B cell (primary cell): ENCODE results near the gene SPAG6. TPM values are rescaled to one million over a fixed set of nuclear protein-coding genes. Genes with fewer than 3 reads are reported as not detected.

Source experiments
- ATAC-seq: fragments of 200-7000 bp; cut with Tn5 transposase; one replicate; pipeline ENCODE4 v1.10.0; 2021; ENCODE audit warnings: low read depth, mild to moderate bottlenecking, moderate number of reproducible peaks, moderate library complexity
- CTCF ChIA-PET: fragments of 350-600 bp; sonication (Branson Sonifier 250); formaldehyde crosslinking; loops from one replicate; lab custom pipeline; 2021; ENCODE audit warnings: antibody characterized with exemption, inconsistent platforms; lab: Charles Lee
- POLR2A ChIA-PET: fragments of 350-600 bp; sonication (Branson Sonifier 250); formaldehyde crosslinking; loops from one replicate; lab custom pipeline; 2021; ENCODE audit warnings: antibody characterized with exemption; lab: Charles Lee
- DNase-seq: peaks from one replicate; pipeline ENCODE4 v3.0.0; 2013
- H2AFZ ChIP-seq: 2 replicates; pipeline ENCODE4 v1.6.1; 2012; ENCODE audit warnings: mild to moderate bottlenecking, low read depth, low read length; ENCODE audit not compliant: insufficient read depth, poor library complexity, severe bottlenecking
- H3K27ac ChIP-seq, 2 donors: 1 replicate in 1 of 2; 2 replicates in 1 of 2; pipeline ENCODE4 v1.5.1; 2012 to 2013; ENCODE audit warnings: low read length in 2 of 2, mild to moderate bottlenecking in 2 of 2, moderate library complexity in 1 of 2
- H3K27me3 ChIP-seq, 4 experiments: fragments of 200-600 bp in 1 of 4; sonication (generic) in 1 of 4; replicated peaks in 1 of 4; 1 replicate in 2 of 4; 2 replicates in 2 of 4; pipeline versions ENCODE4 v1.6.1 to v1.7.0; 2013 to 2016; ENCODE audit warnings: low read length in 3 of 4, mild to moderate bottlenecking in 2 of 4, mixed read lengths in 1 of 4, moderate library complexity in 1 of 4; ENCODE audit not compliant: insufficient read depth in 4 of 4, control insufficient read depth in 3 of 4; ENCODE audit errors: control extremely low read depth in 1 of 4
- H3K36me3 ChIP-seq, 2 experiments: replicated peaks in 1 of 2; 1 replicate in 1 of 2; 2 replicates in 1 of 2; pipeline versions ENCODE4 v1.6.1 to v1.7.1; 2013; ENCODE audit warnings: low read length in 1 of 2; ENCODE audit not compliant: insufficient read depth in 2 of 2, control insufficient read depth in 1 of 2; ENCODE audit errors: control extremely low read depth in 1 of 2, extremely low read depth in 1 of 2
- H3K4me1 ChIP-seq, 2 donors: fragments of 200-600 bp in 1 of 2; sonication (generic) in 1 of 2; 1 replicate in 1 of 2; 2 replicates in 1 of 2; pipeline versions ENCODE4 v1.5.1 to v1.6.1; 2013 to 2017; ENCODE audit warnings: low read length in 2 of 2; ENCODE audit not compliant: control insufficient read depth in 2 of 2, insufficient read depth in 2 of 2
- H3K4me2 ChIP-seq: replicated peaks from 2 replicates; pipeline ENCODE3; 2012; ENCODE audit warnings: mild to moderate bottlenecking, low read depth, low read length; ENCODE audit not compliant: poor library complexity, severe bottlenecking
- H3K4me3 ChIP-seq, 5 experiments: fragments of 200-600 bp in 1 of 5; sonication (generic) in 1 of 5; 1 replicate in 3 of 5; 2 replicates in 2 of 5; pipeline versions ENCODE4 v1.5.1 to v1.7.0; 2011 to 2016; ENCODE audit warnings: low read length in 4 of 5, mild to moderate bottlenecking in 4 of 5, low read depth in 2 of 5, control low read depth in 1 of 5, moderate library complexity in 1 of 5; ENCODE audit not compliant: insufficient read depth in 1 of 5; ENCODE audit errors: control extremely low read depth in 1 of 5, extremely low read depth in 1 of 5
- H3K79me2 ChIP-seq: fragments of 200-600 bp; sonication (generic); one replicate; pipeline ENCODE4 v1.6.0; 2016; ENCODE audit warnings: low read length; ENCODE audit not compliant: control insufficient read depth, insufficient read depth
- H3K9ac ChIP-seq: fragments of 200-600 bp; sonication (generic); 2 replicates; pipeline ENCODE4 v1.6.1; 2017; ENCODE audit warnings: mild to moderate bottlenecking, low read length, moderate library complexity
- H3K9me3 ChIP-seq, 3 donors: one replicate each; pipeline versions ENCODE4 v1.6.1 to v1.7.1; 2013; ENCODE audit warnings: low read length in 2 of 3; ENCODE audit not compliant: control insufficient read depth in 2 of 3, insufficient read depth in 1 of 3; ENCODE audit errors: control extremely low read depth in 1 of 3
- H4K20me1 ChIP-seq: 2 replicates; pipeline ENCODE4 v1.6.0; 2012; ENCODE audit warnings: mild to moderate bottlenecking, low read length; ENCODE audit not compliant: insufficient read depth, control insufficient read depth, poor library complexity, severe bottlenecking
- H3K27ac Mint-ChIP-seq: one replicate; pipeline ENCODE4 v1.8.0; 2021; ENCODE audit warnings: mixed read lengths
- H3K27me3 Mint-ChIP-seq: one replicate; pipeline ENCODE4 v1.8.0; 2021; ENCODE audit warnings: mixed read lengths
- H3K4me1 Mint-ChIP-seq: one replicate; pipeline ENCODE4 v1.8.0; 2021; ENCODE audit warnings: mixed read lengths
- H3K4me3 Mint-ChIP-seq: one replicate; pipeline ENCODE4 v1.8.0; 2021; ENCODE audit warnings: mixed read lengths
- H3K9me3 Mint-ChIP-seq: one replicate; pipeline ENCODE4 v1.8.0; 2022; ENCODE audit warnings: mixed read lengths; ENCODE audit not compliant: insufficient read depth
- EZH2 ChIP-seq: IDR thresholded peaks from 2 replicates; pipeline ENCODE4 v1.6.1; 2012; ENCODE audit warnings: borderline replicate concordance, low read depth, mild to moderate bottlenecking, moderate library complexity, low read length; ENCODE audit not compliant: insufficient read depth, poor library complexity, severe bottlenecking
- WGBS: methylation state at CpG from one replicate; pipeline ENCODE4 v1.1.5; 2013; ENCODE audit warnings: missing lambda C conversion rate; ENCODE audit not compliant: insufficient coverage; 5-methylcytosine and 5-hydroxymethylcytosine counted together
- intact Hi-C: fragments of 100-400 bp; cut with micrococcal nuclease; formaldehyde crosslinking; loops from one replicate; pipeline ENCODE4 v1.10.0; 2022
- polyA plus RNA-seq: library from polyadenylated mRNA; depleted of rRNA; stranded (reverse); fragments of >200 nt; gene quantifications from 2 replicates; pipeline ENCODE4 v1.2.3, GENCODE V29; 2012
- total RNA-seq, 2 donors: library from RNA; stranded (reverse); fragments of 120-200 nt in 1 of 2; gene quantifications; 1 replicate in 1 of 2; 2 replicates in 1 of 2; pipeline versions ENCODE4 v1.2.3 to v1.2.4, GENCODE V29; 2013 to 2022
- TF ChIP-seq, protein P1 (sequence below): fragments of 200-600 bp; IDR thresholded peaks from one replicate; pipeline ENCODE4 v1.8.0; 2022; ENCODE audit warnings: antibody characterized with exemption, mild to moderate bottlenecking

The SPAG6 gene
- total and polyA plus RNA-seq, 2 donors (not counting 1 experiment from before 2014, with no cell fraction given): not detected

DNA sequence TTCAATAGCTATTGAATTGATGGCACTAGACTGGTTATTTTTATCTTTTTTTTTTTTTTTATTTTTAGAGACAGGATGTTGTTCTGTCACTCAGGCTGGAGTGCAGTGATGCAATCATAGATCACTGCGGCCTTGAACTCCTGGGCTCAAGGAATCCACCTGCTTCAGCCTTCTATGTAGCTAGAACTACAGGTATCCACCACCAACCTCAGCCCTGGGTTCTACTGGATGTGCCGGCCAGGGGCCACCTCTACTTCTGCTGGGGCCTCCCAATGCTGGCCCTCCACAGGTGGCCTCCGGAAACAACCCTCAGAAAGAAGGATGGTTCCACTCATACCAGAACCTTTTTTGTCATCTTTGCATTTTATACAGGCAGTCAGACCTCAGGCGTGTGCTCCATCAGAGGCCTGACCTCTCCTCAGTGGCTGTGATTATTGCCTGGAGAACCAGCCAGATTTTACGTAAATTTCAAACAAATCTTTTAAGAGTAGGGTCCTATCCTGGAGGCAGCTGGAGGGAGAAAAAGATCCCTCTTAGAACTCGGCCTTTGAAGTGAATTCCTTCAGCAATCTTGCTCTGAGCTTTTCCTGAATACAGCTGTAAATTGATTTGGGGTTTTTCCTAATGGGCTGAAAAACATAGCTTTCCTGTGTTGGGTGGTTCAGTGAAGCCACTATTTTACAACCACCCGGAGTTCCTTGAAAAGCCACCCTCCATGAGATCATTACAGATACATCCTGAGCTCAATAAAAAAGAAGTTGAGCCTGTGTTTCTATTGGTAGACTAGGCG lies 110.0 kb downstream of the SPAG6 start:
- ATAC-seq (peak; percentile 74), DNase-seq (peak; percentile 38)
- 57% methylated on average over 5 of the region's 8 CpGs for WGBS
- Histone ChIP-seq H3K9ac (peak overlapping the region; percentile 3), H3K27ac (peak overlapping the region; percentile 42 to 50), H3K4me1 (peaks cover 26 to 32% of the 10 kb centered on the region in 2 donors), H3K9me3 (peaks cover 0 to 8% (median 0%) of the 10 kb centered on the region in 3 donors), H3K36me3 (no peaks in the 10 kb centered on the region), H4K20me1 (no peaks in the 10 kb centered on the region), H2AFZ (peak overlapping the region; percentile 68), H3K4me3 (peak overlapping the region in 1 of 5 experiments; percentile 41), H3K79me2 (no peaks in the 10 kb centered on the region), H3K27me3 (no peaks in the 10 kb centered on the region), H3K4me2 (peak overlapping the region; percentile 65)
- CTCF ChIA-PET: interaction anchor here (0.7 to 2.3 kb wide), 6 partner anchors 8 to 119 kb away, joined by 3 to 7 read pairs (median 4); no protein-coding TSS in a partner anchor
- Mint-ChIP-seq H3K9me3 (no peaks in the 10 kb centered on the region), H3K27me3 (no peaks in the 10 kb centered on the region), H3K4me1 (peaks cover 37% of the 10 kb centered on the region), H3K27ac (peak overlapping the region; percentile 85), H3K4me3 (peak overlapping the region; percentile 73)
- TF ChIP-seq EZH2: no peak
- TF ChIP-seq, protein P1, sequence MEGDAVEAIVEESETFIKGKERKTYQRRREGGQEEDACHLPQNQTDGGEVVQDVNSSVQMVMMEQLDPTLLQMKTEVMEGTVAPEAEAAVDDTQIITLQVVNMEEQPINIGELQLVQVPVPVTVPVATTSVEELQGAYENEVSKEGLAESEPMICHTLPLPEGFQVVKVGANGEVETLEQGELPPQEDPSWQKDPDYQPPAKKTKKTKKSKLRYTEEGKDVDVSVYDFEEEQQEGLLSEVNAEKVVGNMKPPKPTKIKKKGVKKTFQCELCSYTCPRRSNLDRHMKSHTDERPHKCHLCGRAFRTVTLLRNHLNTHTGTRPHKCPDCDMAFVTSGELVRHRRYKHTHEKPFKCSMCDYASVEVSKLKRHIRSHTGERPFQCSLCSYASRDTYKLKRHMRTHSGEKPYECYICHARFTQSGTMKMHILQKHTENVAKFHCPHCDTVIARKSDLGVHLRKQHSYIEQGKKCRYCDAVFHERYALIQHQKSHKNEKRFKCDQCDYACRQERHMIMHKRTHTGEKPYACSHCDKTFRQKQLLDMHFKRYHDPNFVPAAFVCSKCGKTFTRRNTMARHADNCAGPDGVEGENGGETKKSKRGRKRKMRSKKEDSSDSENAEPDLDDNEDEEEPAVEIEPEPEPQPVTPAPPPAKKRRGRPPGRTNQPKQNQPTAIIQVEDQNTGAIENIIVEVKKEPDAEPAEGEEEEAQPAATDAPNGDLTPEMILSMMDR: no peak
- POLR2A ChIA-PET: interaction anchor here (1.0 to 1.9 kb wide), 4 partner anchors 10 to 115 kb away, joined by 3 to 15 read pairs (median 4); no protein-coding TSS in a partner anchor
- intact Hi-C loops: loop anchor here (2.0 kb wide), 1 partner anchor 18 kb away; no protein-coding TSS in a partner anchor

DNA sequence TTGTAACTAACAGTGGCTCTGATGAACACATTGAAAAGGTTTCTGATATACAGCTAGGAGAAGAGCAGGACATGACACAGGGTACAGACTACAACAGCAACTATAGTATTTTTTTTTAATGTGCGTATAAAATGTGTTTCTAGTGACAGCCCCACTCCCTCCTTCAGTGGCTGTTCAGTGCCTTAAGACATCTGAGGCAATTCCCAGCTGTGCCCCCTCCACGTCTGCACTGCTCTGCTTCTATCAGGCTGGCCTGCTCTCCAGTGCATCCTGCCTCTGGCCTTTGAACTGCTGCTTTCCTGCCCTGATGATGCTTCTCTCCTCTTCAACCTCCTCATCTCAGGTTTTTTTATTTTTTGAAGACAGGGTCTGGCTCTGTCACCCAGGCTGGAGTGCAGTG lies 111.2 kb downstream of the SPAG6 start:
- Histone ChIP-seq H3K9me3 (peaks cover 0 to 8% (median 3%) of the 10 kb centered on the region in 3 donors), H3K4me3 (no peak overlapping the region), H3K36me3 (no peaks in the 10 kb centered on the region), H2AFZ (no peak overlapping the region), H3K27ac (no peak overlapping the region), H3K79me2 (no peaks in the 10 kb centered on the region), H3K4me1 (peaks cover 26 to 32% of the 10 kb centered on the region in 2 donors), H3K27me3 (no peaks in the 10 kb centered on the region), H3K4me2 (no peak overlapping the region), H4K20me1 (no peaks in the 10 kb centered on the region), H3K9ac (no peak overlapping the region)
- no peak overlapping the region for H3K4me3 Mint-ChIP-seq
- ATAC-seq (no peak), DNase-seq (no peak)
- intact Hi-C loops: no loop called here
- peaks cover 37% of the 10 kb centered on the region for H3K4me1 Mint-ChIP-seq
- POLR2A ChIA-PET: no interaction called here
- H3K27me3 Mint-ChIP-seq: no peaks in the 10 kb centered on the region
- H3K9me3 Mint-ChIP-seq: no peaks in the 10 kb centered on the region
- H3K27ac Mint-ChIP-seq: no peak overlapping the region
- 100% methylated on average over 1 of the region's 2 CpGs for WGBS
- CTCF ChIA-PET: interaction anchor here (2.3 kb wide), 1 partner anchor 18 kb away, joined by 7 read pairs; no protein-coding TSS in a partner anchor
- no peak for TF ChIP-seq EZH2
- TF ChIP-seq, protein P1: no peak
